Left ventricle myocardium inferior (tissue), 1 donor: ENCODE measurements around the gene IP6K3. TPM values are rescaled to one million over a fixed set of nuclear protein-coding genes. Genes with fewer than 3 reads are reported as not detected.

ENCODE experiments used
- DNase-seq: peaks from one replicate; pipeline ENCODE4 v3.0.0-alpha.2; 2020
- H3K27ac ChIP-seq: fragments of 200-600 bp; replicated peaks from 2 replicates; pipeline ENCODE4 v1.8.0; 2021
- H3K27me3 ChIP-seq: fragments of 200-600 bp; 2 replicates; pipeline ENCODE4 v1.8.0; 2021; ENCODE audit warnings: low read depth
- H3K36me3 ChIP-seq: fragments of 200-600 bp; 2 replicates; pipeline ENCODE4 v1.8.0; 2021
- H3K4me1 ChIP-seq: fragments of 200-600 bp; 2 replicates; pipeline ENCODE4 v1.8.0; 2021
- H3K4me3 ChIP-seq: fragments of 200-600 bp; 2 replicates; pipeline ENCODE4 v1.8.0; 2021; ENCODE audit warnings: mild to moderate bottlenecking, moderate library complexity
- H3K9me3 ChIP-seq: fragments of 200-600 bp; replicated peaks from 2 replicates; pipeline ENCODE4 v1.8.0; 2021
- CTCF ChIP-seq: fragments of 200-600 bp; IDR thresholded peaks from 2 replicates; pipeline ENCODE4 v1.8.0; 2021; ENCODE audit warnings: antibody characterized with exemption, mild to moderate bottlenecking, borderline replicate concordance
- intact Hi-C: fragments of 100-400 bp; cut with micrococcal nuclease; formaldehyde crosslinking; loops from one replicate; pipeline ENCODE4 v1.11.0; 2022
- total RNA-seq: library from RNA; stranded (reverse); fragmentation: NEBNext Ultra II Directional; extraction: Animal tissue kit (Norgen Biotek cat#: 25700); gene quantifications from one replicate; pipeline ENCODE4 v1.2.1, GENCODE V29; 2021
- donor health status: DM: no; HTN: yes; CAD: no; lungs with severe emphysema.

Gene IP6K3
- total RNA-seq, 1 donor from 2014 or later, result 42.0 TPM

GRCh38 chr6:33737267-33738026 lies 9.3 kb downstream of the IP6K3 start:
- no peak for TF ChIP-seq CTCF
- DNase-seq, result peak; percentile 59

GRCh38 chr6:33735216-33735615 lies 11.5 kb downstream of the IP6K3 start:
- TF ChIP-seq CTCF, result no peak
- Histone ChIP-seq H3K36me3 (peaks cover 40% of the 10 kb centered on the region), H3K27me3 (no peaks in the 10 kb centered on the region), H3K9me3 (no peaks in the 10 kb centered on the region), H3K4me3 (no peak overlapping the region), H3K4me1 (peaks cover 98% of the 10 kb centered on the region), H3K27ac (peak overlapping the region; percentile 87)
- no peak for DNase-seq
- intact Hi-C loops, result no loop called here

More at GRCh38 chr6:33737267-33738026, 9.3 kb downstream of the IP6K3 start:
- peak overlapping the region; percentile 87 for H3K27ac ChIP-seq
- no peaks in the 10 kb centered on the region for H3K9me3 ChIP-seq
- peaks cover 38% of the 10 kb centered on the region for H3K36me3 ChIP-seq
- intact Hi-C loops, result no loop called here
- peaks cover 96% of the 10 kb centered on the region for H3K4me1 ChIP-seq
- no peaks in the 10 kb centered on the region for H3K27me3 ChIP-seq
- H3K4me3 ChIP-seq, result peak overlapping the region; percentile 29

- no peak for TF ChIP-seq CTCF
- peak overlapping the region; percentile 87 for H3K27ac ChIP-seq
- no peaks in the 10 kb centered on the region for H3K27me3 ChIP-seq
- DNase-seq, result no peak
- intact Hi-C loops, result no loop called here
- no peak overlapping the region for H3K4me3 ChIP-seq
- H3K9me3 ChIP-seq, result no peaks in the 10 kb centered on the region
- H3K4me1 ChIP-seq, result peaks cover 98% of the 10 kb centered on the region
- H3K36me3 ChIP-seq, result peaks cover 37% of the 10 kb centered on the region
Observed at GRCh38 chr6:33733709-33734007, 13.0 kb downstream of the IP6K3 start.

GRCh38 chr6:33732817-33733708 lies 13.6 kb downstream of the IP6K3 start:
- Histone ChIP-seq H3K9me3 (no peaks in the 10 kb centered on the region), H3K36me3 (peaks cover 34% of the 10 kb centered on the region), H3K27ac (peak overlapping the region; percentile 87), H3K4me1 (peaks cover 98% of the 10 kb centered on the region), H3K4me3 (no peak overlapping the region), H3K27me3 (no peaks in the 10 kb centered on the region)
- intact Hi-C loops, result no loop called here
- DNase-seq, result no peak
- no peak for TF ChIP-seq CTCF

GRCh38 chr6:33732385-33732784 lies 14.3 kb downstream of the IP6K3 start:
- Histone ChIP-seq H3K27me3 (no peaks in the 10 kb centered on the region), H3K36me3 (peaks cover 34% of the 10 kb centered on the region), H3K4me3 (no peak overlapping the region), H3K4me1 (peaks cover 98% of the 10 kb centered on the region), H3K9me3 (no peaks in the 10 kb centered on the region), H3K27ac (peak overlapping the region; percentile 87)
- DNase-seq, result no peak
- intact Hi-C loops, result no loop called here
- no peak for TF ChIP-seq CTCF
